ENCODE data around the gene CHKA. TPM values are rescaled to one million over a fixed set of nuclear protein-coding genes. Genes with fewer than 3 reads are reported as not detected.

CHKA gene
- total RNA-seq, 2 donors from 2014 or later, result 72.1 to 92.6 TPM

- intact Hi-C loops (cut with DNase I), result no loop called here
- H3K27ac ChIP-seq, result peak overlapping the region; percentile 91 to 98 (median 95)
- H3K36me3 ChIP-seq (replicated peaks in 1 of 2; ENCODE audit: insufficient read depth in 1 of 2, low read depth in 2 of 2), result no peaks in the 10 kb centered on the region
- H3K4me3 ChIP-seq, result no peak overlapping the region
- ATAC-seq (peak; percentile 88), DNase-seq (peak; percentile 90 to 93 (median 92))
- WGBS, 2 donors, result 11 to 93% methylated on average over 2 to 44 of the region's 48 CpGs
- no peaks in the 10 kb centered on the region for H3K27me3 ChIP-seq
- TF ChIP-seq, protein P1, sequence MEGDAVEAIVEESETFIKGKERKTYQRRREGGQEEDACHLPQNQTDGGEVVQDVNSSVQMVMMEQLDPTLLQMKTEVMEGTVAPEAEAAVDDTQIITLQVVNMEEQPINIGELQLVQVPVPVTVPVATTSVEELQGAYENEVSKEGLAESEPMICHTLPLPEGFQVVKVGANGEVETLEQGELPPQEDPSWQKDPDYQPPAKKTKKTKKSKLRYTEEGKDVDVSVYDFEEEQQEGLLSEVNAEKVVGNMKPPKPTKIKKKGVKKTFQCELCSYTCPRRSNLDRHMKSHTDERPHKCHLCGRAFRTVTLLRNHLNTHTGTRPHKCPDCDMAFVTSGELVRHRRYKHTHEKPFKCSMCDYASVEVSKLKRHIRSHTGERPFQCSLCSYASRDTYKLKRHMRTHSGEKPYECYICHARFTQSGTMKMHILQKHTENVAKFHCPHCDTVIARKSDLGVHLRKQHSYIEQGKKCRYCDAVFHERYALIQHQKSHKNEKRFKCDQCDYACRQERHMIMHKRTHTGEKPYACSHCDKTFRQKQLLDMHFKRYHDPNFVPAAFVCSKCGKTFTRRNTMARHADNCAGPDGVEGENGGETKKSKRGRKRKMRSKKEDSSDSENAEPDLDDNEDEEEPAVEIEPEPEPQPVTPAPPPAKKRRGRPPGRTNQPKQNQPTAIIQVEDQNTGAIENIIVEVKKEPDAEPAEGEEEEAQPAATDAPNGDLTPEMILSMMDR (IDR thresholded peaks at IDR 0.05), result no peak
- TF ChIP-seq POLR2A (IDR thresholded peaks at IDR 0.05), result peak in 1 of 3 donors; percentile 31
- H3K9me3 ChIP-seq, result no peaks in the 10 kb centered on the region
- peaks cover 59% of the 10 kb centered on the region for H3K4me1 ChIP-seq
Measured at GRCh38 chr11:68127714-68128681, 6.8 kb upstream of the CHKA start.

GRCh38 chr11:68125164-68125563, 4.0 kb upstream of the CHKA start:
- no peak for TF ChIP-seq POLR2A (IDR thresholded peaks at IDR 0.05)
- TF ChIP-seq, protein P1 (IDR thresholded peaks at IDR 0.05), result no peak
- intact Hi-C loops (cut with DNase I), result no loop called here

GRCh38 chr11:68122936-68123539, 1.9 kb upstream of the CHKA start:
- Histone ChIP-seq H3K9me3 (no peaks in the 10 kb centered on the region), H3K36me3 (replicated peaks in 1 of 2; ENCODE audit: insufficient read depth in 1 of 2, low read depth in 2 of 2) (no peaks in the 10 kb centered on the region), H3K4me3 (no peak overlapping the region), H3K4me1 (peaks cover 68% of the 10 kb centered on the region), H3K27ac (peak overlapping the region; percentile 72 to 98 (median 96)), H3K27me3 (no peaks in the 10 kb centered on the region)
- intact Hi-C loops (cut with DNase I), result no loop called here
- TF ChIP-seq, protein P1 (IDR thresholded peaks at IDR 0.05), result no peak
- TF ChIP-seq POLR2A (IDR thresholded peaks at IDR 0.05), result peak in 1 of 3 donors; percentile 29
- ATAC-seq (peak; percentile 34), DNase-seq (peak; percentile 61 to 79 (median 76))
- 39 to 55% methylated on average over 9 of the region's 9 CpGs for WGBS, 2 donors

More at GRCh38 chr11:68125164-68125563, 4.0 kb upstream of the CHKA start:
- Histone ChIP-seq H3K36me3 (replicated peaks in 1 of 2; ENCODE audit: insufficient read depth in 1 of 2, low read depth in 2 of 2) (no peaks in the 10 kb centered on the region), H3K4me3 (no peak overlapping the region), H3K27me3 (no peaks in the 10 kb centered on the region), H3K27ac (peak overlapping the region in 3 of 4 donors; percentile 95 to 98 (median 97)), H3K4me1 (peaks cover 68% of the 10 kb centered on the region), H3K9me3 (no peaks in the 10 kb centered on the region)
- 82 to 100% methylated on average over 1 to 4 of the region's 4 CpGs for WGBS, 2 donors
- DNase-seq (no peak), ATAC-seq (no peak)

DNA sequence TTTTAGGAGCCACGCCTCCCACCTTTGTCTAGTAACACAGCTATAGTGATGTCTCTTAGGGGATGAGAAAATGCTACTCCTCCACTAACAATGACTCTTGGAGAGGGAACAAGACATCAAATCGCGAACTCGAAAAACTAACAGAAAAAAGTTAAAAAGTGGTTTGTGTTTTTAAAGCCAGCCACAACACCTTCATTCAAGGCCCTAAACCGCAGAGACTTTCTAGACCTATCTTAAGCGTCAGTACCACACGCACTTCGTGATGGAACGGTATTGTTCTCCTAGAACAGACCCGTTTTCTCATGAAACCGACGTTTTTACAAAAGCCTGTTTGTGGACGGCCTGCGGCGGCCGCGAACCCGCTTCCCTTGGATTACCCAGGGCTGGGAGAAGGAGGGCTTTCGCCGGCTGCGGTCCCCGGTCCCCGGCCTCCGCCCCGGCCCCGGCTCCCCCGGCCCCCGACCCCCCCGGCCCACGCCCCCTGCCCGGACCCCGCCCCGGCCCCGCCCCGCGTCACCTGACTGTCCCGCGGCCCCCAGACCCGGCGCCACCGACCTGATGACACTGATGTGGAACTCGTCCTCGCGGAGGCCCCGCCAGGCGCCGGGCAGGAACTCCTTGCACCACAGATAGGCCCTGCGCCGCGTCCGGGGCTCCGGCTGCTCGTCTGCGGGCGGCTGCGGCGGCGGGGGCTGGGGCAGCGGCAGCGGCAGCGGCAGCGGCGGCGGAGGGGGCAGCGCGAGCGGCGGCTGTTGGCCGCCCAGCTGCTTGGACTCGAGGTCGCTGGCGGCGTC, 718 bp downstream of the CHKA start:
- peak overlapping the region in 1 of 2 donors; percentile 51 for H3K4me3 ChIP-seq
- WGBS, 2 donors, result 0 to 1% methylated on average over 12 to 33 of the region's 73 CpGs
- peak overlapping the region; percentile 95 to 98 (median 96) for H3K27ac ChIP-seq
- peak; percentile 9 for ATAC-seq
- intact Hi-C loops (cut with DNase I), result no loop called here
- H3K9me3 ChIP-seq, result no peaks in the 10 kb centered on the region
- no peaks in the 10 kb centered on the region for H3K36me3 ChIP-seq (replicated peaks in 1 of 2; ENCODE audit: insufficient read depth in 1 of 2, low read depth in 2 of 2)
- no peaks in the 10 kb centered on the region for H3K27me3 ChIP-seq
- peak in 2 of 3 donors; percentile 6 to 24 for TF ChIP-seq POLR2A (IDR thresholded peaks at IDR 0.05)
- TF ChIP-seq, protein P1 (IDR thresholded peaks at IDR 0.05), result no peak
- DNase-seq, result peak; percentile 66 to 73 (median 69)
- peaks cover 59% of the 10 kb centered on the region for H3K4me1 ChIP-seq

Measured in body of pancreas (tissue), 4 donors.